Adrenal gland (tissue), 12 donors: Measurements from ENCODE around the gene PCK1. TPM values are rescaled to one million over a fixed set of nuclear protein-coding genes. Genes with fewer than 3 reads are reported as not detected.

Experiments used
- DNase-seq, 7 donors: peaks; one replicate each; pipeline ENCODE4 v3.0.0-alpha.2; 2019 to 2020
- H3K27ac ChIP-seq, 5 donors: fragments of 200-600 bp; sonication (generic) in 4 of 5; 1 replicate in 3 of 5; 2 replicates in 2 of 5; pipeline versions ENCODE4 v1.5.1 to v1.8.0; 2016 to 2020; ENCODE audit warnings: mild to moderate bottlenecking in 1 of 5
- H3K27me3 ChIP-seq: fragments of 200-600 bp; 2 replicates; pipeline ENCODE4 v1.8.0; 2021
- H3K36me3 ChIP-seq, 2 donors: fragments of 200-600 bp; replicated peaks in 1 of 2; 1 replicate in 1 of 2; 2 replicates in 1 of 2; pipeline versions ENCODE4 v1.5.1 to v1.8.0; 2018 to 2022
- H3K4me1 ChIP-seq, 2 donors: fragments of 200-600 bp; replicated peaks in 1 of 2; 1 replicate in 1 of 2; 2 replicates in 1 of 2; pipeline versions ENCODE4 v1.5.1 to v1.8.0; 2018 to 2021
- H3K4me3 ChIP-seq, 4 donors: fragments of 200-600 bp; sonication (generic) in 3 of 4; one replicate each; pipeline ENCODE4 v1.5.1; 2016 to 2018
- H3K9me3 ChIP-seq, 3 donors: fragments of 200-600 bp; sonication (generic) in 1 of 3; replicated peaks in 1 of 3; 1 replicate in 2 of 3; 2 replicates in 1 of 3; pipeline versions ENCODE4 v1.5.1 to v1.8.0; 2016 to 2021
- POLR2A ChIP-seq, 2 donors: fragments of 450-650 bp; IDR thresholded peaks; one replicate each; pipeline ENCODE4 v1.6.1; 2017; ENCODE audit warnings: antibody characterized with exemption in 2 of 2, mild to moderate bottlenecking in 2 of 2, moderate library complexity in 1 of 2
- WGBS, 4 donors: extraction: QIAGEN DNeasy Blood & Tissue Kit in 2 of 4; methylation state at CpG; one replicate each; pipeline versions ENCODE4 v1.1.5 to v1.1.7; 2013 to 2017; 5-methylcytosine and 5-hydroxymethylcytosine counted together
- intact Hi-C, 2 donors: fragments of 100-400 bp; cut with DNase I; formaldehyde crosslinking; loops; one replicate each; pipeline versions ENCODE4 v1.14.1 to v1.15.0; 2022 to 2023
- polyA plus RNA-seq, 3 donors: library from polyadenylated mRNA; stranded (reverse); fragments of 200-250 nt in 2 of 3; fragments of 350-450 nt in 1 of 3; fragmentation: Illumina TruSeq in 1 of 3; extraction: RNeasy Lipid Tissue Mini Kit (QIAGEN cat#74804) in 1 of 3; gene quantifications; one replicate each; pipeline ENCODE4 v1.2.3, GENCODE V29; 2013 to 2014
- total RNA-seq, 9 donors: library from RNA; depleted of rRNA in 4 of 9; stranded (reverse); fragments of >200 nt in 4 of 9; fragments of 120-200 nt in 1 of 9; fragmentation: NEBNext Ultra II Directional in 1 of 9; extraction: Animal tissue kit (Norgen Biotek cat#: 25700) in 1 of 9; gene quantifications; one replicate each; pipeline versions ENCODE4 v1.1.0 to v1.2.4, GENCODE V29; 2013 to 2023
- TF ChIP-seq, protein P1 (sequence below), 6 experiments: fragments of 450-650 bp in 4 of 6; fragments of 200-600 bp in 2 of 6; sonication (generic) in 1 of 6; IDR thresholded peaks; 1 replicate in 5 of 6; 2 replicates in 1 of 6; pipeline versions ENCODE4 v1.5.1 to v1.8.0; 2016 to 2021; ENCODE audit warnings: antibody characterized with exemption in 6 of 6, mild to moderate bottlenecking in 2 of 6, moderate library complexity in 1 of 6
- donor health status: healthy with polysubstance abuse.
- donor health status: Bipolar disorder and iron deficiency.
- donor health status: DM: yes; HTN: yes; CAD: no.
- donor health status: DM: no; HTN: no; CAD: no.
- donor health status: DM: no; HTN: no; CAD: no.
- donor health status: DM: yes; HTN: yes; CAD: no.

PCK1 gene
- total and polyA plus RNA-seq, 12 donors = 0.06 to 5.4 (median 0.65) TPM

- no peak overlapping the region for H3K4me3 ChIP-seq
- DNase-seq = no peak
- no peaks in the 10 kb centered on the region for H3K4me1 ChIP-seq
- H3K9me3 ChIP-seq = no peaks in the 10 kb centered on the region
- no peaks in the 10 kb centered on the region for H3K27me3 ChIP-seq
- TF ChIP-seq POLR2A (IDR thresholded peaks at IDR 0.05) = no peak
- TF ChIP-seq, protein P1, sequence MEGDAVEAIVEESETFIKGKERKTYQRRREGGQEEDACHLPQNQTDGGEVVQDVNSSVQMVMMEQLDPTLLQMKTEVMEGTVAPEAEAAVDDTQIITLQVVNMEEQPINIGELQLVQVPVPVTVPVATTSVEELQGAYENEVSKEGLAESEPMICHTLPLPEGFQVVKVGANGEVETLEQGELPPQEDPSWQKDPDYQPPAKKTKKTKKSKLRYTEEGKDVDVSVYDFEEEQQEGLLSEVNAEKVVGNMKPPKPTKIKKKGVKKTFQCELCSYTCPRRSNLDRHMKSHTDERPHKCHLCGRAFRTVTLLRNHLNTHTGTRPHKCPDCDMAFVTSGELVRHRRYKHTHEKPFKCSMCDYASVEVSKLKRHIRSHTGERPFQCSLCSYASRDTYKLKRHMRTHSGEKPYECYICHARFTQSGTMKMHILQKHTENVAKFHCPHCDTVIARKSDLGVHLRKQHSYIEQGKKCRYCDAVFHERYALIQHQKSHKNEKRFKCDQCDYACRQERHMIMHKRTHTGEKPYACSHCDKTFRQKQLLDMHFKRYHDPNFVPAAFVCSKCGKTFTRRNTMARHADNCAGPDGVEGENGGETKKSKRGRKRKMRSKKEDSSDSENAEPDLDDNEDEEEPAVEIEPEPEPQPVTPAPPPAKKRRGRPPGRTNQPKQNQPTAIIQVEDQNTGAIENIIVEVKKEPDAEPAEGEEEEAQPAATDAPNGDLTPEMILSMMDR (IDR thresholded peaks at IDR 0.05) = no peak
- WGBS, 4 donors = 70 to 71% (median 71%) methylated on average over 17 of the region's 17 CpGs
- no peaks in the 10 kb centered on the region for H3K36me3 ChIP-seq
- intact Hi-C loops = no loop called here
- no peak overlapping the region for H3K27ac ChIP-seq
Measured at GRCh38 chr20:57540890-57541580, 19.9 kb upstream of the PCK1 start.

DNA sequence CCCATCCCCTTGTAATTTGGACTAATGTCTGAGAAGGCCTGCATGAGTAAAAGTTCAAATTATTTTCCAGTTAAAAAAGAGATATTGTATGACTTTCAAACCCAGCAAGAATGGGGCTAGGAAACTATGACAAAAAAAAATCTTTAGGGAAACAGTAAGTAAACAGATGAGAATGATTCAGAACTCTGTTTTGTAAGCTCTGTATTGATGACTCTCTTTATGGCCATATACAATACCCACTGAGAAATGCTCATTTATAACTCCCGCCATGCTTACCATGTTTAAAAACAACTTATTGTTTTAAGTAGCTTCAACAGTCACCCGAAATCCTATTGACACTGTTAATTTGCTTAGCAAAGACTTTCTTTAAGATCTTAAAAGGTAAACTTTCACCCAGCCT is 17.2 kb upstream of the PCK1 start:
- 61 to 82% (median 69%) methylated on average over 2 of the region's 2 CpGs for WGBS, 4 donors

GRCh38 chr20:57544838-57545564 is 15.9 kb upstream of the PCK1 start:
- Histone ChIP-seq H3K4me1 (no peaks in the 10 kb centered on the region), H3K4me3 (no peak overlapping the region), H3K27me3 (peaks cover 4% of the 10 kb centered on the region), H3K36me3 (no peaks in the 10 kb centered on the region), H3K9me3 (no peaks in the 10 kb centered on the region), H3K27ac (no peak overlapping the region)
- 44 to 57% (median 52%) methylated on average over 12 of the region's 12 CpGs for WGBS, 4 donors
- intact Hi-C loops = no loop called here
- no peak for TF ChIP-seq POLR2A (IDR thresholded peaks at IDR 0.05)
- TF ChIP-seq, protein P1 (IDR thresholded peaks at IDR 0.05) = no peak
- DNase-seq = no peak

More for the DNA sequence above, 17.2 kb upstream of the PCK1 start:
- no peaks in the 10 kb centered on the region for H3K36me3 ChIP-seq
- no peak for DNase-seq
- H3K4me3 ChIP-seq = no peak overlapping the region
- TF ChIP-seq, protein P1 (IDR thresholded peaks at IDR 0.05) = no peak
- TF ChIP-seq POLR2A (IDR thresholded peaks at IDR 0.05) = no peak
- H3K9me3 ChIP-seq = no peaks in the 10 kb centered on the region
- H3K27ac ChIP-seq = no peak overlapping the region
- H3K27me3 ChIP-seq = peaks cover 4% of the 10 kb centered on the region
- intact Hi-C loops = no loop called here
- no peaks in the 10 kb centered on the region for H3K4me1 ChIP-seq

GRCh38 chr20:57545927-57546662 is 14.8 kb upstream of the PCK1 start:
- H3K27me3 ChIP-seq = peaks cover 4% of the 10 kb centered on the region
- H3K4me1 ChIP-seq = no peaks in the 10 kb centered on the region
- intact Hi-C loops = no loop called here
- H3K9me3 ChIP-seq = no peaks in the 10 kb centered on the region
- no peak for TF ChIP-seq POLR2A (IDR thresholded peaks at IDR 0.05)
- no peak overlapping the region for H3K27ac ChIP-seq
- H3K36me3 ChIP-seq = no peaks in the 10 kb centered on the region
- no peak for DNase-seq
- whole genome bisulfite sequencing, 4 donors = 83 to 88% (median 84%) methylated on average over 11 to 12 of the region's 12 CpGs
- no peak overlapping the region for H3K4me3 ChIP-seq
